CD4-positive, alpha-beta T cell treated with Interleukin-6 for 4 hours (primary cell): ENCODE measurements around the gene TMC4.

ENCODE experiments used
- DNase-seq: peaks from one replicate; pipeline ENCODE4 v3.0.0-alpha.2; 2020; ENCODE audit warnings: mixed read lengths

Gene TMC4

DNA sequence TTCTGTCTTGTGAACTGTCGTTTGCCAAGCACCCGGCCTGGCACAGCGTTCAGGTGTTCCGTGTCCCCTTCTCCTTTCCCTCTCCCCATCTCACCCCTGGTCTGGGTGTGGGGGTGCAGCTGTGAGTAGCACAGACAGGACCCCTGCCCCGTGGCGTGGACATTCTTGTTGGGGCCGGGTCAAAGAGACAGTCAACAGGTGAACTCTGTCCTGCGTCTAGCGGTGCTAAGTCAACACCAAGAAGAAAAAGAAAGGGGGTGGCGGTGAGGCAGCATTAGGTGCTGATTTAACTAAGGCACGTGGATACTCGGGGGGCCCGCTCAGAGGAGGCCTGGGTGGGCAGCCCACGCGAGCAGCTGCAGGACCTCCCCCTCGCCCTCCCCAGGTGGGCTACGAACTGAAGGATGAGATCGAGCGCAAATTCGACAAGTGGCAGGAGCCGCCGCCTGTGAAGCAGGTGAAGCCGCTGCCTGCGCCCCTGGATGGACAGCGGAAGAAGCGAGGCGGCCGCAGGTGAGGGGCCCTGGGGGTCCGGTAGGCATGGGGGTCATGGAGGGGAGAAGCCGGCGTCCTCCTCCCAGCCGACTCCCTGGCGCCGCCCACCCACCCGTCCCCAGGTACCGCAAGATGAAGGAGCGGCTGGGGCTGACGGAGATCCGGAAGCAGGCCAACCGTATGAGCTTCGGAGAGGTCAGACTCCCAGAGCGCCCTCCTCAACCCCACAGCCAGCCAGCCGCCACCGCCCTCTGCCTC, 45.1 kb downstream of the TMC4 start:
- no peak for DNase-seq

DNA sequence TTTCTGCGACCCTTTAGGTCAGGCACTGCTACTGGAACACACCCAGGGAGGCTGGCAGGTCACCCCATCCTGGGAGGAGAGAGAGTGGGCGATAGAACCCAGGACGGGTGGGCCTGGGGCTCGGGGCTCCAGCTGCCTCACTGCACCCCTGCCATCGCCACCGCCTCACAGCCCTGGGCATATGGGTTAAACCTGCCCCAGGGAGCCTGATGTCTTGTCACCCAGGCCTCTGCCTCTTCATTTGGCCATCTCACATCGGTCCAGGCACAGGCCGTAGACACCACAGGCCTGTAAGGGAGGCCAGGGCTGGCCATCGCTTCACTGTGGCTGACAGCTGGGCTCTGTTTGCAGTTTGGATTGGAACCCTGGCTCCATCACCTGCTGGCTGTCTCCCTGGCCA, 47.2 kb downstream of the TMC4 start:
- no peak for DNase-seq

DNA sequence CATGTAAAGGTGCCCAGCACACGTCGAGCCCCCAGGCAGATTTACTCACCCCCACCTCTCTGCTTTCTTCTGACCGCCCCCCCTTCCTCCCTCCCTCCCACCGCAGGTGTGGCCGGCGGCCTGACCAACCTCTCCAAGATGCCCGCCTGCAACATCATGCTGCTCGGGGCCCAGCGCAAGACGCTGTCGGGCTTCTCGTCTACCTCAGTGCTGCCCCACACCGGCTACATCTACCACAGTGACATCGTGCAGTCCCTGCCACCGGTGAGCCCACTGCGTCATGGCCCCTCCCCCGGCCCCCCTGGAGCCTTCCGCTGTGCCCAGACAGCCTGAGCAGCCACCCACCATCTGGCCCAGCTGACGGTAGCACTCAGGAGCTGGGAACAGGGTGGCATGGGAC, 48.6 kb downstream of the TMC4 start:
- DNase-seq, result no peak

DNA sequence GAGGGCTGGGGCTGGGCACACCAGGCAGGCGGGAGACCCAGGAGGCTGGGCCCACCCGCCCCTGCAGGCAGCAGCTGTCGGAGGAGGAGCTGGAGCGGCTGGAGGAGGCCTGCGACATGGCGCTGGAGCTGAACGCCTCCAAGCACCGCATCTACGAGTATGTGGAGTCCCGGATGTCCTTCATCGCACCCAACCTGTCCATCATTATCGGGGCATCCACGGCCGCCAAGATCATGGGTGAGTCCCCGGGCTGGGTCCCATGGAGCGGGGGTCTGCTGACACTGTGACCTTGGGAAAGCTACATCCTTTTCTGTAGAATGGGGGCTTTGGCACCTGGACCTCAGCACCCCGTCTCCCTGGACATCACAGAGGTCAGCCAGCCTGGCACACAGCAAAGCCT, 49.3 kb downstream of the TMC4 start:
- DNase-seq, result no peak

DNA sequence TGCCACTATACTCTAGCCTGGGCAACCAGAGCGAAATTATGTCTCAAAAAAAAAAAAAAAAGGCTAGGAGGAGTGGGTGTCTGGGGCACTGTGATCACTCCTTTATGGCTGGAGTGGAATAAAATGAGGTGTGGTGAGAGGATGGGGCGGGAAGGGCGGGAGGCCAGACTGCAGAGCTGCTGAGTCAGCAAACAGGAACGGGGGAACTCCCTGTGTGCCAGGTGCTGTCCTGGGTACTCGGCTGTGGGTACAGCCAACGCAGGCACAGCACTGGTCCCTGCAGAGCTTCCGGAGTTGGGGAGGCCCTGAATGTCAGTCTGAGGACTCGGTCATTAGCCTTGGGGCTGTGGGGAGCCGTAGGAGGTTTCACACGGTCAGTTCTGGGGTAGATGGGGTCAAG, 51.7 kb downstream of the TMC4 start:
- no peak for DNase-seq

DNA sequence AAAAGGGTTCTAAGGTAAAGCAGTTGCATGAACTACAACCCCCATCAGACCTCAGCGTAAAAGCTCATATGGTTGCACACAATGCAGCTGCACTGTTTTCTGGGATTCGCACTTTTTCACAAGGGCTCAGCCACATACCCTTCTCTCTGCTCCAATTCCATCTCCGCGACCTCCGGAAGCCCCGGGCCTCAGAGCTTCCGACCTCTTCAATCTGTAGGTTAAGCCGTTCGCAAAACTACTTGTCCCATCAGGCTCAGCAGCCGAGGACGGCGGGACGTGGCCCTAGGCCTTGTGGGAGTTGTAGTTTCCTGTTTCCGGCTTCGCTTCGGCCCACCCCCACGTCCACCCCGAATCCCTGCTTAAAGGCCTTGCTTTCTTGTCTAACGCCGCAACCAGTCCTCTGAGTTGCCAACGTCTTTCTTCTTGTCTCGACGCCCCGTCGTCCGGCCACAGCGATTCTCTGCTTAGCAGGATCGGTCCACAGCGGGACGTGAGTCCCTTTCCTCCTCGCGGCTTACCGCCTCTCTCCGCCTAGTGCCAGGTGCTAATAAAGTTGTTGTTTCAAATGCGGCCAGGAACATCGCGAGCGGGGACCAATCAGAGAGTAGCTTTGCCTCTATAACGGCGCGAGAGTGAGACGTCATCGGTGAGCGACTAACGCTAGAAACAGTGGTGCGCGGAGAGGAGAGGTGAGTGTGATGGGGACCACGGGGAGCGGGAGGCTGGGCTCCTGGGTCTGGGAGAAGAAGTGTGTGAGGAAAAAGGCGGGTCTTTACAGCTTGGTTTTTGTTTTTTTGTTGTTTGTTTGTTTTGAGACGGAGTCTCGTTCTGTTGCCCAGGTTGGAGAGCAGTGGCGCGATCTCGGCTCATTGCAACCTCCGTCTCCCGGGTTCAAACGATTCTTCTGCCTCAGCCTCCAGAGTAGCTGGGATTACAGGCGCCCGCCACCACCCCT, 57.6 kb downstream of the TMC4 start, which contains the start of the genes PRPF31 and TFPT:
Gene PRPF31 (plus strand): TSS at position 646 of the 955 bp plus-strand sequence. CDS start 2,525 bp downstream, outside the sequence.
Gene TFPT (minus strand): TSS at position 549 of the 955 bp plus-strand sequence. CDS start 388 bp downstream, at position 161.
- peak; percentile 96 for DNase-seq

DNA sequence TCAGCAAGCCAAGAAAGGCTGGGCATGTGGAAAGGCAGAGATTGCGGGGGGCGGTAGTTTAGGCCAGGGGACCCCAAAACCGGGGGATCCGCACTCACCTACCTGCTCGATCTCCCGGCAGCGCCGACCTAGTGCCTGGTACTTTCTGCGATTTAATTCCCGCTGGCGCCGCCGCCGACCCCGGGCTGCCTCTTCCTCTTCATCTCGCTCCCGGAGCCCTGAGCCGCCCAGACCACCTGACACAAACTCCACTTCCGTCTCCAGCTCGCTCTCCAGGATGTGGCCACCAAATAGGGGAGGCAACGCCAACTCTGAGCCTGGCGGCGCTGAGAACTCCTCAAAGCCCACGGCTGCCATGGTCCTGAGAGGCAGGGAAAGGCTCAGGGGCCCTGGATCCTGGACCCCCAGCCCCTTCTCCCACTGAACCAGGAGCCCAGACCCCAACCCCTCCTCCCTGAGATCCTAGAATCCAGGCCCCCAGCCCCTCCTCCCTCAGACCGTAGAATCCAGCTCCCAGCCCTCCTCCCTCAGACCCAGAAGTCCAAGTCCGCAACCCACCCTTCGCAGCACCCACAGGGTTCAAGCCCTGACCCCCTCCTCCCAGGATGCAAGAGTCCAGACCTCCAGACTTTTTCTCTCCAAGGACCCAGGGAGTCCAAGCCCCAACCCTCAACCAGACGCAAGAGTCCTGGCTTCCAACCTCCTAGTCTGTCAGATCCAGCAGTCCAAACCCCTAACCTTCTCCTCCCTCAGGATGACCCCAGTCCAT, 58.4 kb downstream of the TMC4 start:
- DNase-seq, result peak; percentile 64
